OCI-LY7 (cell line): Measurements from ENCODE around the gene SOX12. TPM values are rescaled to one million over a fixed set of nuclear protein-coding genes. Genes with fewer than 3 reads are reported as not detected.
A peak's percentile ranks its signal among the peaks of the same experiment; 100 is the strongest.
"Not testable (repeated sequence)": the region's sequence is repeated elsewhere in the genome, so short reads cannot be mapped to it uniquely, and the experiment has no call there.

Experiments used
- BruUV-seq: library from RNA; stranded (reverse); fragments of 400-500 nt; replicated peaks from 2 replicates; lab custom pipeline; 2021; lab: Mats Ljungman, UMichigan
- CTCF ChIA-PET: fragments of 300-600 bp; sonication (Branson Sonifier 250); formaldehyde crosslinking; loops from one replicate; lab custom pipeline; 2022; ENCODE audit warnings: antibody characterized with exemption; ENCODE audit not compliant: unreplicated experiment; lab: Charles Lee
- POLR2A ChIA-PET: fragments of 300-600 bp; sonication (Branson Sonifier 250); formaldehyde crosslinking; loops from one replicate; lab custom pipeline; 2022; ENCODE audit warnings: antibody characterized with exemption; lab: Charles Lee
- DNase-seq: peaks from one replicate; pipeline ENCODE4 v3.0.0-alpha.2; 2015; ENCODE audit warnings: low spot score
- H2AFZ ChIP-seq: fragments of 200-600 bp; sonication (generic), shearing (Covaris generic); 2 replicates; pipeline ENCODE4 v1.6.1; 2014; ENCODE audit warnings: mild to moderate bottlenecking, antibody characterized with exemption, low read length, moderate library complexity
- H3K27ac ChIP-seq: fragments of 200-600 bp; sonication (generic); 2 replicates; pipeline ENCODE4 v1.5.1; 2014; ENCODE audit warnings: mixed run types, low read depth, mild to moderate bottlenecking, moderate library complexity, low read length, inconsistent platforms; ENCODE audit not compliant: poor library complexity, severe bottlenecking
- H3K36me3 ChIP-seq: fragments of 200-600 bp; sonication (generic); 2 replicates; pipeline ENCODE4 v1.6.1; 2014; ENCODE audit warnings: mild to moderate bottlenecking, antibody characterized with exemption, low read length, moderate library complexity, mixed read lengths; ENCODE audit not compliant: insufficient read depth
- H3K4me1 ChIP-seq: fragments of 200-600 bp; sonication (generic); 2 replicates; pipeline ENCODE4 v1.5.1; 2014; ENCODE audit warnings: mild to moderate bottlenecking, low read length; ENCODE audit not compliant: insufficient read depth, poor library complexity, severe bottlenecking
- H3K4me2 ChIP-seq: fragments of 200-600 bp; sonication (generic); 2 replicates; pipeline ENCODE4 v1.6.1; 2014; ENCODE audit warnings: mild to moderate bottlenecking, low read length
- H3K4me3 ChIP-seq: fragments of 200-600 bp; sonication (generic); 2 replicates; pipeline ENCODE4 v1.5.1; 2014; ENCODE audit warnings: mild to moderate bottlenecking, low read depth, low read length; ENCODE audit not compliant: poor library complexity, severe bottlenecking
- H3K79me2 ChIP-seq: fragments of 200-600 bp; sonication (generic); 2 replicates; pipeline ENCODE4 v1.6.1; 2016; ENCODE audit warnings: low read depth, mild to moderate bottlenecking, low read length, moderate library complexity, mixed read lengths; ENCODE audit not compliant: insufficient read depth
- H3K9me2 ChIP-seq: fragments of 200-600 bp; sonication (generic); 2 replicates; pipeline ENCODE4 v1.6.1; 2016; ENCODE audit warnings: mild to moderate bottlenecking, low read length, mixed read lengths; ENCODE audit not compliant: insufficient read depth
- H3K9me3 ChIP-seq: fragments of 200-600 bp; sonication (generic); 2 replicates; pipeline ENCODE4 v1.6.1; 2014; ENCODE audit warnings: mild to moderate bottlenecking, mixed run types, low read length, mixed read lengths
- H4K20me1 ChIP-seq: fragments of 200-600 bp; sonication (generic); 2 replicates; pipeline ENCODE4 v1.6.1; 2014; ENCODE audit warnings: mild to moderate bottlenecking, antibody characterized with exemption, low read length, moderate library complexity, mixed read lengths; ENCODE audit not compliant: insufficient read depth
- CTCF ChIP-seq: fragments of 200-600 bp; sonication (generic); conservative IDR thresholded peaks from 2 replicates; pipeline ENCODE4 v1.5.1; 2014; ENCODE audit warnings: mild to moderate bottlenecking, antibody characterized with exemption, low read length, moderate library complexity, mixed read lengths
- EZH2phosphoT487 ChIP-seq: fragments of 200-600 bp; sonication (generic); IDR thresholded peaks from 2 replicates; pipeline ENCODE4 v1.6.1; 2018; ENCODE audit warnings: low read depth, borderline replicate concordance, mild to moderate bottlenecking, mixed run types, antibody characterized with exemption, low read length, moderate library complexity, mixed read lengths
- intact Hi-C: fragments of 100-400 bp; cut with micrococcal nuclease; formaldehyde crosslinking; loops from one replicate; pipeline ENCODE4 v1.10.0; 2022; ENCODE audit not compliant: unreplicated experiment
- total RNA-seq, 2 experiments: library from RNA; depleted of rRNA in 1 of 2; stranded (reverse); fragments of >200 nt in 1 of 2; shearing (Covaris generic) in 1 of 2; gene quantifications; 2 replicates each; pipeline ENCODE4 v1.2.3, GENCODE V29; 2014 to 2022

The SOX12 gene
- total RNA-seq, 2 experiments from 2014 or later = 16.4 to 43.8 TPM

- no peaks in the 10 kb centered on the region for H3K36me3 ChIP-seq
- ChIA-PET POLR2A (no interaction called here), CTCF (no interaction called here)
- DNase-seq = no peak
- TF ChIP-seq CTCF (no peak), EZH2phosphoT487 (no peak)
- no peak overlapping the region for H3K4me2 ChIP-seq
- H3K9me3 ChIP-seq = no peaks in the 10 kb centered on the region
- no peaks in the 10 kb centered on the region for H3K79me2 ChIP-seq
- peaks cover 13% of the 10 kb centered on the region for H3K4me1 ChIP-seq
- H3K4me3 ChIP-seq = no peak overlapping the region
- H4K20me1 ChIP-seq = no peaks in the 10 kb centered on the region
- no TSS peak for BruUV-seq
- H3K9me2 ChIP-seq = no peaks in the 10 kb centered on the region
- intact Hi-C loops = no loop called here
- H2AFZ ChIP-seq = no peak overlapping the region
- H3K27ac ChIP-seq = no peak overlapping the region
Measured at GRCh38 chr20:353166-353565, 27.8 kb downstream of the SOX12 start.

DNA sequence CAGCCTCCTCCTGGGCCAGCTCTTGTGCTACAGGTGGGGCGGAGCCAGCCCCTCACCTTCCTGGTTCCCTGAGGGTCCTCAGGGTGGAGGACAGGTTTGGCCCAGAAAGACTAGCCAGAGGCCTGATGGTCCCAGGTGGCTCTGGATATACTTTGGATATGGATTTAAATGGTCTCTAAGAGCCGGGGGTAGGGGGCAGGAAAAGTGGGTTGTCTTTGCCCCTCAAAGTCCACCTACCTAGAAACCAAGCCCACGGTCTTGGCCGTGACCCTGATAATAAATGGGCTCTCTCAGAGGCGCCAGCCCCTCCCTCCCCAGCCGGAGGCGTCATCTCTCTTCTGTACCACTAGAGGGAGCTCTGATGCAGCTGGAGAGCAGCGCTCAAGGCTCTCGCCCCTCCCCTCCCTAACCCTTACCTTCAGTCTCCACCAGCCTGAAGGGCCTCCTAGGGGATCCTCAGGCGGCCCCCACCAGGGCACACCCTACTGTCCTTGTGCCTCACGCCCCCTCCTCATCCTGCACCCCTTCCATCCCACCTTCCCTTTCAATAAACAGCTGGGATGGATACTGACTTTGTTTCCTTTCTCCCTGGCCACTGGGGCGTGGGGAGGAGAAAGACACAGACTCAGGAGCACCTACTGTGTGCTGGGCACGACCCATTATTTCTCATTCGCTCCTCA is 29.1 kb downstream of the SOX12 start:
- H3K4me1 ChIP-seq = peaks cover 25% of the 10 kb centered on the region
- peak; percentile 89 for DNase-seq
- BruUV-seq = no TSS peak
- no peak overlapping the region for H3K4me3 ChIP-seq
- H3K9me2 ChIP-seq = no peaks in the 10 kb centered on the region
- H3K4me2 ChIP-seq = no peak overlapping the region
- H3K27ac ChIP-seq = no peak overlapping the region
- TF ChIP-seq CTCF (peak; percentile 96), EZH2phosphoT487 (no peak)
- CTCF ChIA-PET = no interaction called here
- H4K20me1 ChIP-seq = no peaks in the 10 kb centered on the region
- POLR2A ChIA-PET = interaction anchor here (1.0 kb wide), 1 partner anchor 23 kb away, joined by 3 read pairs; no protein-coding TSS in a partner anchor
- no peak overlapping the region for H2AFZ ChIP-seq
- no peaks in the 10 kb centered on the region for H3K79me2 ChIP-seq
- intact Hi-C loops = loop anchor here (1.0 to 2.0 kb wide), 4 partner anchors 54 to 291 kb away; partner anchors contain the start of gene RBCK1
- H3K9me3 ChIP-seq = no peaks in the 10 kb centered on the region
- H3K36me3 ChIP-seq = no peaks in the 10 kb centered on the region

DNA sequence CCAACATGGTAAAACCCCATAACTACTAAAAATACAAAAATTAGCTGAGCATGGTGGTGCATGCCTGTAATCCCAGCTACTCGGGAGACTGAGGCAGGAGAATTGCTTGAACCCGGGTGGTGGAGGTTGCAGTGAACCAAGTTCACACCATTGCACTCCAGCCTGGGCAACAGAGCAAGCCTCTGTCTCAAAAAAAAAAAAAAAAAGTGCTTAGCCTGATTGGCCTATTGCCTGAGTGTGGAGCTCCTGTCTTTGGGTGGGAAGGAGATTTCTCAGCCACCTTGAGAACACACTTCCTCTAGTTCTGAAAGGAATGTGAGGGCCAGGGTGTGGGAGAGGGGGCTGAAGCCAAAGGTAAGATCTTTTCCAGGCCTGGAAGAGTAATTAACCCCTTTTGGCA is 30.8 kb downstream of the SOX12 start:
- peaks cover 42% of the 10 kb centered on the region for H3K4me1 ChIP-seq
- H2AFZ ChIP-seq, H3K36me3 ChIP-seq, intact Hi-C loops, H3K79me2 ChIP-seq, DNase-seq, BruUV-seq, H3K27ac ChIP-seq, H3K9me2 ChIP-seq, H3K4me2 ChIP-seq, CTCF ChIA-PET, H3K9me3 ChIP-seq, H3K4me3 ChIP-seq, H4K20me1 ChIP-seq: not testable (repeated sequence)
- POLR2A ChIA-PET = interaction anchor here (0.6 to 2.3 kb wide), 5 partner anchors 24 to 187 kb away, joined by 3 to 9 read pairs (median 4); partner anchors contain the start of gene TRIB3
